SK-N-SH (cell line): Measurements from ENCODE around the gene BTBD9.

ENCODE experiments used
- CTCF ChIP-seq: fragments of 200-600 bp; sonication (generic); IDR thresholded peaks from 2 replicates; pipeline ENCODE4 v1.6.1; 2017; ENCODE audit warnings: antibody characterized with exemption, mild to moderate bottlenecking, moderate library complexity
- EP300 ChIP-seq, 2 experiments: IDR thresholded peaks; 2 replicates each; pipeline versions ENCODE4 v1.4.0 to v1.6.1; 2012; ENCODE audit warnings: borderline replicate concordance in 1 of 2, low read depth in 1 of 2, low read length in 1 of 2
- MAX ChIP-seq: IDR thresholded peaks from 2 replicates; pipeline ENCODE4 v1.4.0; 2012; ENCODE audit warnings: low read depth
- POLR2AphosphoS5 ChIP-seq: IDR thresholded peaks from 2 replicates; pipeline ENCODE4 v1.6.1; 2012; ENCODE audit warnings: low read depth, low read length
- RAD21 ChIP-seq: IDR thresholded peaks from 2 replicates; pipeline ENCODE4 v1.6.1; 2012; ENCODE audit warnings: mild to moderate bottlenecking, low read length
- SIN3A ChIP-seq: IDR thresholded peaks from 2 replicates; pipeline ENCODE4 v1.6.1; 2012; ENCODE audit warnings: low read depth, mild to moderate bottlenecking, low read length, moderate library complexity, borderline replicate concordance
- TAF1 ChIP-seq: IDR thresholded peaks from 2 replicates; pipeline ENCODE4 v1.6.1; 2012; ENCODE audit warnings: low read depth, mild to moderate bottlenecking, low read length, moderate library complexity, borderline replicate concordance
- TEAD4 ChIP-seq: IDR thresholded peaks from 2 replicates; pipeline ENCODE4 v1.4.0; 2012; ENCODE audit warnings: mild to moderate bottlenecking, borderline replicate concordance; ENCODE audit not compliant: insufficient read depth

- TF ChIP-seq CTCF, result no peak
- no peak for TF ChIP-seq EP300 (IDR thresholded peaks at IDR 0.05; ENCODE audit: borderline replicate concordance in 1 of 2, low read depth in 1 of 2, low read length in 1 of 2)
- TF ChIP-seq TAF1, result no peak
- TF ChIP-seq SIN3A, result no peak
- no peak for TF ChIP-seq POLR2AphosphoS5
- no peak for TF ChIP-seq MAX
- no peak for TF ChIP-seq TEAD4
- TF ChIP-seq RAD21, result no peak
These were observed 425.6 kb downstream of the BTBD9 start for GRCh38 chr6:38214159-38214558.
